HG03432 (cell line): ENCODE results near the gene DLEU7.

Experiments
- ATAC-seq: cut with Tn5 transposase; IDR thresholded peaks from one replicate; pipeline ENCODE4 v1.9.1; 2021; ENCODE audit warnings: mild to moderate bottlenecking, moderate library complexity; ENCODE audit not compliant: unreplicated experiment

DLEU7 gene

GRCh38 chr13:50844084-50844875 is 788 bp upstream of the DLEU7 start:
- ATAC-seq: no peak

- no peak for ATAC-seq
Observed at GRCh38 chr13:50842990-50843256, 569 bp downstream of the DLEU7 start.

GRCh38 chr13:50842251-50842989 is 1.1 kb downstream of the DLEU7 start:
- no peak for ATAC-seq

GRCh38 chr13:50841786-50842185 is 1.7 kb downstream of the DLEU7 start:
- no peak for ATAC-seq

GRCh38 chr13:50840284-50840683 is 3.2 kb downstream of the DLEU7 start:
- no peak for ATAC-seq

- no peak for ATAC-seq
Observed at GRCh38 chr13:50839828-50840227, 3.7 kb downstream of the DLEU7 start.

- no peak for ATAC-seq
Observed at GRCh38 chr13:50838701-50839100, 4.8 kb downstream of the DLEU7 start.

- ATAC-seq: no peak
Observed at GRCh38 chr13:50838031-50838430, 5.5 kb downstream of the DLEU7 start.

GRCh38 chr13:50831512-50831911 is 12.0 kb downstream of the DLEU7 start:
- ATAC-seq: no peak

- ATAC-seq: no peak
Observed at GRCh38 chr13:50829896-50830295, 13.6 kb downstream of the DLEU7 start.

- no peak for ATAC-seq
Observed at GRCh38 chr13:50829226-50829625, 14.3 kb downstream of the DLEU7 start.

- no peak for ATAC-seq
Observed at GRCh38 chr13:50826035-50826434, 17.5 kb downstream of the DLEU7 start.

GRCh38 chr13:50812242-50812641 is 31.2 kb downstream of the DLEU7 start:
- no peak for ATAC-seq

GRCh38 chr13:50810998-50811397 is 32.5 kb downstream of the DLEU7 start:
- ATAC-seq: peak; percentile 89

- no peak for ATAC-seq
Observed at GRCh38 chr13:50810468-50810867, 33.0 kb downstream of the DLEU7 start.

- no peak for ATAC-seq
Observed at GRCh38 chr13:50809133-50810090, 34.1 kb downstream of the DLEU7 start.

GRCh38 chr13:50805805-50806204 is 37.7 kb downstream of the DLEU7 start:
- ATAC-seq: no peak

GRCh38 chr13:50801087-50801931 is 42.2 kb downstream of the DLEU7 start:
- peak; percentile 83 for ATAC-seq

GRCh38 chr13:50800091-50800739 is 43.3 kb downstream of the DLEU7 start:
- no peak for ATAC-seq

GRCh38 chr13:50798923-50799322 is 44.6 kb downstream of the DLEU7 start:
- ATAC-seq: no peak
